Endothelial cell (in vitro differentiated cells): ENCODE data around the gene SNAPC2. TPM values are rescaled to one million over a fixed set of nuclear protein-coding genes. Genes with fewer than 3 reads are reported as not detected.
A peak's percentile ranks its signal among the peaks of the same experiment; 100 is the strongest.
"Not testable (repeated sequence)": the region's sequence is repeated elsewhere in the genome, so short reads cannot be mapped to it uniquely, and the experiment has no call there.

ENCODE experiments used
- DNase-seq: peaks from one replicate; pipeline ENCODE4 v3.0.0; 2021; ENCODE audit warnings: low spot score
- H3K27ac Mint-ChIP-seq: one replicate; pipeline ENCODE4 v1.8.0; 2021; ENCODE audit warnings: mixed read lengths, inconsistent platforms; ENCODE audit not compliant: unreplicated experiment
- H3K27me3 Mint-ChIP-seq: one replicate; pipeline ENCODE4 v1.8.0; 2021; ENCODE audit warnings: mild to moderate bottlenecking, moderate library complexity, mixed read lengths, inconsistent platforms; ENCODE audit not compliant: unreplicated experiment
- H3K36me3 Mint-ChIP-seq: one replicate; pipeline ENCODE4 v1.8.0; 2021; ENCODE audit warnings: mild to moderate bottlenecking, low read depth, mixed read lengths, inconsistent platforms; ENCODE audit not compliant: unreplicated experiment
- H3K4me1 Mint-ChIP-seq: one replicate; pipeline ENCODE4 v1.8.0; 2021; ENCODE audit warnings: mild to moderate bottlenecking, mixed read lengths, inconsistent platforms; ENCODE audit not compliant: unreplicated experiment
- H3K4me3 Mint-ChIP-seq: one replicate; pipeline ENCODE4 v1.8.0; 2021; ENCODE audit warnings: mild to moderate bottlenecking, mixed read lengths, inconsistent platforms; ENCODE audit not compliant: unreplicated experiment
- H3K9me3 Mint-ChIP-seq: one replicate; pipeline ENCODE4 v1.8.0; 2021; ENCODE audit warnings: mixed read lengths, inconsistent platforms; ENCODE audit not compliant: unreplicated experiment
- total RNA-seq: library from RNA; stranded (reverse); fragmentation: NEBNext Ultra II Directional; extraction: Animal tissue kit (Norgen Biotek cat#: 25700); gene quantifications from one replicate; pipeline ENCODE4 v1.2.1, GENCODE V29; 2021; ENCODE audit not compliant: unreplicated experiment
- TF ChIP-seq, protein P1 (sequence below): fragments of 200-600 bp; sonication (generic); IDR thresholded peaks from one replicate; pipeline ENCODE4 v1.5.0; 2021; ENCODE audit warnings: antibody characterized with exemption; ENCODE audit not compliant: unreplicated experiment

Gene SNAPC2
- total RNA-seq, 1 donor from 2014 or later, result 13.5 TPM

DNA sequence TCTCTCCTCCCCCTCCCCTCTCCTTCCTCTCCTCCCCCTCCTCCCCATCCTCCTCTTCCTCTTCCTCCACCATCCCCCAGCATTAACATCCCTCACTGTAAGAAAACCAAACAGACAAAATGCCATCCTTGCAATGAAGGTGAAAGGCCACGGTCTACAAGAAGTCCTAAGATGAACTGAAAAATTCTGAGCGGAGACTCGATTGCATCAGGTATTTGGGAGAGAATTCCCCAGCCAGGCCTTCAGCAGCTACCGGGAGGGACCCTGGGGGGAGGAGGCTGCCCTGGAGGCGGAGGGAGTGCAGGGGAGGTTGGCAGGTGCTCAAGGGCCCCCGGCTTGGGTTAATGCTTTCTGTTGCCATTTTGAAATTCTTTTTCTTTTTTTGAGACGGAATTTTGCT, 33.4 kb downstream of the SNAPC2 start:
- peaks cover 15% of the 10 kb centered on the region for H3K27me3 Mint-ChIP-seq
- H3K27ac Mint-ChIP-seq, result no peak overlapping the region
- peaks cover 3% of the 10 kb centered on the region for H3K36me3 Mint-ChIP-seq
- TF ChIP-seq, protein P1, sequence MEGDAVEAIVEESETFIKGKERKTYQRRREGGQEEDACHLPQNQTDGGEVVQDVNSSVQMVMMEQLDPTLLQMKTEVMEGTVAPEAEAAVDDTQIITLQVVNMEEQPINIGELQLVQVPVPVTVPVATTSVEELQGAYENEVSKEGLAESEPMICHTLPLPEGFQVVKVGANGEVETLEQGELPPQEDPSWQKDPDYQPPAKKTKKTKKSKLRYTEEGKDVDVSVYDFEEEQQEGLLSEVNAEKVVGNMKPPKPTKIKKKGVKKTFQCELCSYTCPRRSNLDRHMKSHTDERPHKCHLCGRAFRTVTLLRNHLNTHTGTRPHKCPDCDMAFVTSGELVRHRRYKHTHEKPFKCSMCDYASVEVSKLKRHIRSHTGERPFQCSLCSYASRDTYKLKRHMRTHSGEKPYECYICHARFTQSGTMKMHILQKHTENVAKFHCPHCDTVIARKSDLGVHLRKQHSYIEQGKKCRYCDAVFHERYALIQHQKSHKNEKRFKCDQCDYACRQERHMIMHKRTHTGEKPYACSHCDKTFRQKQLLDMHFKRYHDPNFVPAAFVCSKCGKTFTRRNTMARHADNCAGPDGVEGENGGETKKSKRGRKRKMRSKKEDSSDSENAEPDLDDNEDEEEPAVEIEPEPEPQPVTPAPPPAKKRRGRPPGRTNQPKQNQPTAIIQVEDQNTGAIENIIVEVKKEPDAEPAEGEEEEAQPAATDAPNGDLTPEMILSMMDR, result no peak
- H3K4me1 Mint-ChIP-seq, result peaks cover 3% of the 10 kb centered on the region
- no peak for DNase-seq
- H3K9me3 Mint-ChIP-seq, result no peaks in the 10 kb centered on the region
- H3K4me3 Mint-ChIP-seq, result peak overlapping the region; percentile 53

DNA sequence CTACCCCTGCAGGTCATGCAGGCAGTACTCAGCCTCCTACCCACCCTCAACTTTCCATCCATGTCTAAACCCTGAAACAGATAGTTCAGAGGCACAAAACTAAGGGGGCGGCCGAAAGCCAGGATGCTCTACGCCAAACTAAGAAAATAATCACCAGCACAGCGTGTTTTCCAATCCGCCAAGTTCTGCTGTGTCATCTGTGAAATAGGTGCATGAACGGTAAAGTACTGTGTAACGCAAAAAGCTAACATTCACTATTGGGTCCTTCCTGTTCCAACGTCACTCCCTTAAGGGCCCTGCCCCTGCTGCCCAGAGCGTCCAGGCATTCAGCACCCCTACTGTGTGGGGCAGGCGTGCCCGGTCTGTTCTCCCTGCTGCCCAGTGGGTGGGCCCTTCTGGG, 35.6 kb downstream of the SNAPC2 start:
- Mint-ChIP-seq H3K36me3 (peaks cover 4% of the 10 kb centered on the region), H3K27me3 (peaks cover 15% of the 10 kb centered on the region), H3K27ac (no peak overlapping the region), H3K4me3 (no peak overlapping the region), H3K4me1 (peaks cover 3% of the 10 kb centered on the region), H3K9me3 (no peaks in the 10 kb centered on the region)
- no peak for DNase-seq
- TF ChIP-seq, protein P1, result no peak

DNA sequence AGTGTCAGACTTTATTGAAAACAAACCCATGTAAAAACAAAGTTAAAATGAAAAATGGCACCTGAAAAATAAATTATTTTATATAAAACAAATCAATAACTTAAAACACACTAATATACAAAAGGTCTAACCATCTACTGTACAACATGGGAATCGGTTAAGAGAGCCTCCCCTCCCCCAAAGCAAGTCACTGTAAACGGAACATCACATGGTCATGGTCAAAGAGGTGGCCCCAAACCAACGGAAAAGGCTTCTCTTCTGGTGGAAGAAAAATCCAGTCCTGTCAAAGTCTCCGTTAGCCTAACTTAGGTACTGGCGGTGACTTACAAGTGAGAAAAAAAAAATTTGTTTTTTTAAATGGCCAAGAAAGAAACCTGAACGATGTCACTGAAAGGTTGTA, 39.1 kb downstream of the SNAPC2 start:
- Mint-ChIP-seq H3K27ac (no peak overlapping the region), H3K36me3 (peaks cover 15% of the 10 kb centered on the region), H3K9me3 (no peaks in the 10 kb centered on the region), H3K27me3 (peaks cover 14% of the 10 kb centered on the region), H3K4me3 (no peak overlapping the region), H3K4me1 (no peaks in the 10 kb centered on the region)
- DNase-seq, result no peak
- TF ChIP-seq, protein P1, result no peak

DNA sequence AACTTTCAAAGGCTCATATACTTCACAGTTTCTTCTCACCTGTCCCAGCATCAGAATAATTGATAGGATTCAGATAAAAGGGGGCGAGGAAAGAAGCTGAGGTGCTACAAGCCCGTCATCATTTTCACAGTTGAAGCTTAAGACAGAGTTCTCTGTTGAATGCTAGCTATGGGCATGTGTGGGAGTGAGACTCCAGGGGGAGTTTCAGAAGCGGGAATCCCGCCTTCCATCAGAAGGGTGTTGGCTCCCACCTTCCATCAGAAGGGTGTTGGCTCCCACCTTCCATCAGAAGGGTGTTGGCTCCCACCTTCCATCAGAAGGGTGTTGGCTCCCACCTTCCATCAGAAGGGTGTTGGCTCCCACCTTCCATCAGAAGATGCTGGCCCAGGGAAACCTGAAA, 40.9 kb downstream of the SNAPC2 start:
- H3K9me3 Mint-ChIP-seq, H3K4me1 Mint-ChIP-seq, DNase-seq, H3K27ac Mint-ChIP-seq, H3K4me3 Mint-ChIP-seq, H3K27me3 Mint-ChIP-seq: not testable (repeated sequence)
- peaks cover 23% of the 10 kb centered on the region for H3K36me3 Mint-ChIP-seq

DNA sequence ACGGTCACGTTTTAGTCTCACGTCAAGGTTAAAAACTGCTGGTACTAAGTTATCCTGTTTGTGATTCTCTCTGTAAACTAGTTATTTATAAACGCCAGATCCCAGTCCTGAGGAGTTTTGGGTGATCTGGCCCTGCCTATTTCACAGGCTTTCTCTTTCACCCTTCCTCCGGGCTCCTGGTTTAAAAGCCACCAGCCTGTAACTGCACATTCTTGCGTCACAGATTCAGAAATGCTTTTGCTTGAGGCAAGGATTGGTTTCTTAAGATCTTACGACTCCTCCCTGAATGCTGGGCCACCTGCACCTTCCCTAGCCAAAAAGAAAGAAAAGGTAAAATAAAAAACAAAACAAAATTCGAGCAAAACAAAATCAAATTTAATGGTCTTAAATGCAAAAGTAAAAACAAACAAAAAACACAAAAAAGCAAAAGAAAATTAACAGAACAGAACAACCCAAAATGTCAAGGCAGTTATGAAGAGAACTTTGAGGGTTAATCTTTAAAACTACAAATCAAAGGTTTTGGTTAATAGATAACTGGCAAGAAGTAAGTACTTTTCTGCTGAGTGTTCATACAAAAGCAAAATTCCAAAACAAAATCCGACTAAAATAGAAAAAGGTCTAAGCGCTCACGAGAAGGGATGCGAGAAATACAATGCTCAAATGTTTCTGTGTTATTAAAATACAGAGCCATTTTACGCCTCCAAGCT, 41.9 kb downstream of the SNAPC2 start:
- TF ChIP-seq, protein P1, result no peak
- Mint-ChIP-seq H3K4me1 (peaks cover 8% of the 10 kb centered on the region), H3K9me3 (no peaks in the 10 kb centered on the region), H3K27me3 (peaks cover 6% of the 10 kb centered on the region), H3K36me3 (peaks cover 27% of the 10 kb centered on the region), H3K4me3 (no peak overlapping the region), H3K27ac (peak overlapping the region; percentile 26)
- no peak for DNase-seq
